Hematopoietic multipotent progenitor cell treated with erythropoietin and hydrocortisone succinate and interleukin-3 and kit ligand, for 15 days (in vitro differentiated cells): Measurements from ENCODE around the gene CSTPP1.

Experiments
- DNase-seq: peaks from one replicate; pipeline ENCODE4 v3.0.0-alpha.2; 2015; ENCODE audit warnings: low spot score

Gene CSTPP1

GRCh38 chr11:47208628-47209027 lies 272.1 kb downstream of the CSTPP1 start:
- DNase-seq: no peak
